ENCODE measurements around the gene PKN1.
"Not testable (repeated sequence)": the region's sequence is repeated elsewhere in the genome, so short reads cannot be mapped to it uniquely, and the experiment has no call there.

The PKN1 gene

DNA sequence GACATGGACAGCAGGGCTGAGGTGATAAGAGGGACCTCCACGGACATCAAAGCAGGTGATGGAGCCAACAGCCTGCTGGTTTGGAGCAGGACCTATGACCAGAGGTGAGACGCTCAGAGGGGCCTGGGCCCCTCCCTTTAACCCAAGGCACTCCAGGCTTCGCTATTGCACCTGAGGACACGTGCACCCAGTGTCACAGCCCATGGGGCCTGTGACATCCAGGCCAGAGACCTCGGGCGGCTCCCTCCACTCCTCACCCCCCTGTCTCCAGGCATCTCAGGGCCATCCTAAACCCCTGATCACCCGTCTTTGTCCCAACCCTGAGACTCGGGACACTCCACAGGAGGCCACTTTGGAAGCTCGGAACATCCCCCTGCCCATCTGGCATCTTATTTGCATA is 38.9 kb upstream of the PKN1 start:
- TF ChIP-seq, protein P1, sequence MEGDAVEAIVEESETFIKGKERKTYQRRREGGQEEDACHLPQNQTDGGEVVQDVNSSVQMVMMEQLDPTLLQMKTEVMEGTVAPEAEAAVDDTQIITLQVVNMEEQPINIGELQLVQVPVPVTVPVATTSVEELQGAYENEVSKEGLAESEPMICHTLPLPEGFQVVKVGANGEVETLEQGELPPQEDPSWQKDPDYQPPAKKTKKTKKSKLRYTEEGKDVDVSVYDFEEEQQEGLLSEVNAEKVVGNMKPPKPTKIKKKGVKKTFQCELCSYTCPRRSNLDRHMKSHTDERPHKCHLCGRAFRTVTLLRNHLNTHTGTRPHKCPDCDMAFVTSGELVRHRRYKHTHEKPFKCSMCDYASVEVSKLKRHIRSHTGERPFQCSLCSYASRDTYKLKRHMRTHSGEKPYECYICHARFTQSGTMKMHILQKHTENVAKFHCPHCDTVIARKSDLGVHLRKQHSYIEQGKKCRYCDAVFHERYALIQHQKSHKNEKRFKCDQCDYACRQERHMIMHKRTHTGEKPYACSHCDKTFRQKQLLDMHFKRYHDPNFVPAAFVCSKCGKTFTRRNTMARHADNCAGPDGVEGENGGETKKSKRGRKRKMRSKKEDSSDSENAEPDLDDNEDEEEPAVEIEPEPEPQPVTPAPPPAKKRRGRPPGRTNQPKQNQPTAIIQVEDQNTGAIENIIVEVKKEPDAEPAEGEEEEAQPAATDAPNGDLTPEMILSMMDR (IDR thresholded peaks at IDR 0.05; ENCODE audit: insufficient read depth, low read depth, low read length, missing control alignments) = no peak
- no peak overlapping the region for H3K4me3 ChIP-seq (ENCODE audit: low read length)
- no peak for DNase-seq (ENCODE audit: low read depth)

DNA sequence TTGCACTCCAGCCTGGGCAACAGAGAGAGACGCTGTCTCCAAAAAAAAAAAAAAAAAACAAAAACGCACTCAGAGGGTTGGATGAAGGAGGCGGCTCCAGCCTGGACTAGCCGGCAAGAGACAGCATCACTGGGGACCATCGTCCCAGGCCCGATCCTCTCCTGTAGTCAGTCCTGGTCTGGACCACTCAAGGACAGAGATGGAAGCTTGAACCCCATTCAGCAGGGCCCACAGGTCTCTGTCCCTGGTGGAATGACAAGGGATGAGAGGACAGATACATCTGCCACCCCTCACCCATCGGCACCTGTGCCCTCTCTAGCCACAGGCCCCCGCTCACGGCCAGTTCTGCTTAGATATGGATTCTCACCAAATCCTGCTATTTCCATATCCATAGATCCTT is 37.8 kb upstream of the PKN1 start:
- TF ChIP-seq, protein P1 (IDR thresholded peaks at IDR 0.05; ENCODE audit: insufficient read depth, low read depth, low read length, missing control alignments) = no peak
- DNase-seq (ENCODE audit: low read depth) = no peak
- H3K4me3 ChIP-seq (ENCODE audit: low read length) = no peak overlapping the region

DNA sequence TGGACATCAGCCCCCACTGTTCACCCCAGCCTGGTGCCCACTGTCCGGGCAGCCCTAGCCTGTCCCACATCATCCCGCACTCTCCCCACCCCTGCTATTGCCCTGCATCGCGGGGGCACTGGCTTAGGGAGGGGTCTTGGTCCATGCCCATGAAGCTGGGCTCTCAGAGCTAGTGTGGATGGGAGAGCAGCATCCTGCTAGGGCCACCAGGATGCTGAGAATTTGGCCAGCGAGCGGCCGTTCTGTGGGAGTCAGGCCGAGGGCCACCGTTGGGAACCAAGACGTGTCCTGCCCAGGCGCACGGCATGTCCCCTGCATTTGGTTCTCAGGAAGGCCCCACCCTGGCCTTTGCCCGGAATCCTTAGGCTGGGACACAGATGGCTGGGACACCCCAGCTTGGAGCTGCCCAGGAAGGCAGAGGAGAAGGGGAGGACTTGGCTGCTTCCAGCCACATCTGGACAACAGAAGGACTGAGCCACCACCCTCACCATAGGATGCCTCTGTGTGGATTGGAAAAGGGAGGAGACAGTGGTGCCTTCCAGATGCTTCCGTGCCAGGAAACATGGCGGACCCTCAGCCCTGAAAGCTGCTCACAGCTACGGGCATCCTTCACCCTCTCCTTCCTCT is 37.3 kb upstream of the PKN1 start:
- DNase-seq (ENCODE audit: low read depth) = no peak
- H3K4me3 ChIP-seq (ENCODE audit: low read length) = no peak overlapping the region
- TF ChIP-seq, protein P1 (IDR thresholded peaks at IDR 0.05; ENCODE audit: insufficient read depth, low read depth, low read length, missing control alignments) = no peak

DNA sequence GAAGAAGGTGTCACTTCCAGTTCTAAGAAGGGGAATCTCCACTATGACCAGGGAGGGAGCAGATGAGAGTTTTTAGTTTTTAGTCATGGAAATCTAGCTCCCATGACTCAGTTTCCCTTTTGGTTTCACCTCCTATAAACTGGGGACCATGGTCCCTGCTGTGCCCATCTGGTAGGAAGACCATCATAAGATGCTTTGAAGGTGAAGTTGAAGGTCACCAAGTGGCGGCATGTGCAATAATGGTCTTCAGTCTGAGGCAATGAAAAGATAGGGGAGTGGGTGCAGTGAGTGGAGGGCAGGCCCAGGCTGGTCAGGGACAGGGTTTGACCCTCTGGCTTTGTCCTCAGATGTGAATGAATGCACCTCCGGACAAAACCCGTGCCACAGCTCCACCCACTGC is 36.4 kb upstream of the PKN1 start:
- not testable (repeated sequence) for DNase-seq (ENCODE audit: low read depth); H3K4me3 ChIP-seq (ENCODE audit: low read length)

DNA sequence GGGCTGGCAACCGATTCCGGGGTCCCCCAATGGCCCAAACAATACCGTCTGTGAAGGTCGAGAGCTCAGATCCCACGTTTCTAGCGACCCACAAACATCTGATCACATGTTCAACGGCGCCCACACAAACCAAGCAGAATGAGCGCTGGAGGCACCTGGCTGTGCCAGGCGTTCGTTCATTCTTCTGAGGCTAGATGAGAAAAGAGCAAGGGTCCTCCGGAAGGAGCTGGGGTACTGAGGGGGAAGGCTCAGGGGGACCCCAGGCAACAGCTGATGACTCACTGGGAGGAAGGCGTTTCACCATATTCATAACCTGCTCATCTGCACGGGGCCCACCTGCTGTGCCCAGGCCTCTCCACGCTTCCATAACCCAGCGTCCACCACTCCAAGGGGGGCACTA is 35.9 kb upstream of the PKN1 start:
- H3K4me3 ChIP-seq (ENCODE audit: low read length); DNase-seq (ENCODE audit: low read depth): not testable (repeated sequence)

DNA sequence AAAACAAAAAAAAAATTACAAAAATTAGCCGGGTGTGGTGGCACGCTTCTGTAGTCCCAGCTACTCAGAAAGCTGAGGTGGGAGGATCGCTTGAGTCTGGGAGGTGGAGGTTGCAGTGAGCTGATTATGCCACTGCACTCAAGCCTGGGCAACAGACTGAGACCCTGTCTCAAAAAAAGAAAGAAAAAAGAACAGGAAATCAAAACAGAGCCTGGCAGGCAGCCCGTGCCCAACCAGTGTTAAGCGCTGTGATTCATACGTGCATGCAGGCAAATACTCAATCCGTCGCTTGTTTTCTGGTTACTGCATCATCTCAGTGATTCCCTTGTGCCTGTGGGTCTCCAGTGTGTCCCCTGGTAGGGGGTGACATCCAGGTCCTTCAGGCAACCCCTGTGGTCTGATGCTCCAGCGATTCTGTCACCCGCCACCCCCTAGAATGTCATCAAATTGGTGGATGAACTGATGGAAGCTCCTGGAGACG is 32.1 kb upstream of the PKN1 start:
- peak; percentile 60 for DNase-seq (ENCODE audit: low read depth)
- no peak overlapping the region for H3K4me3 ChIP-seq (ENCODE audit: low read length)
- TF ChIP-seq, protein P1 (IDR thresholded peaks at IDR 0.05; ENCODE audit: insufficient read depth, low read depth, low read length, missing control alignments) = no peak

DNA sequence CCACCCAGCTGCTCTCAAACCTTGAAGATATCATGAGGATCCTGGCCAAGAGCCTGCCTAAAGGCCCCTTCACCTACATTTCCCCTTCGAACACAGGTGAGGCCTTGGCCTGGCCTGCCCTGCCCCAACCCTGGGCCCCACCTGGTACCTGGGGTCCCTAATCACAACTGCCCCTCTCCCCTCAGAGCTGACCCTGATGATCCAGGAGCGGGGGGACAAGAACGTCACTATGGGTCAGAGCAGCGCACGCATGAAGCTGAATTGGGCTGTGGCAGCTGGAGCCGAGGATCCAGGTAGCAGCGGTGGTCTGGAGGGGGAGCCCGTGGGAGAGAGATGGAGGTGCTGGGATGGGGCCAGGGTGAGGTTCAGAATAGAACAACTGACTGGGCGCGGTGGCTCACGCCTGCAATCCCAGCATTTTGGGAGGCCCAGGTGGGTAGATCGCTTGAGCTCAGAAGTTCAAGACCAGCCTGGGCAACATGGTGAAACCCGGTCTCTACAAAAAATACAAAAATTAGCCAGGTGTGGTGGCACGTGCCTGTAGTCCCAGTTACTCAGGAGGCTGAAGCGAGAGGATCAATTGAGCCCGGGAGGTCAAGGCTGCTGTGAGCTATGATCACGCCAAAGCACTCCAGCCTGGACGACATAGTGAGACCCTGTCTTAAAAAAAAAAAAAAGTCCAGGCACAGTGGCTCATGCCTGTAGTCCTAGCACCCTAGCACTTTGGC is 31.5 kb upstream of the PKN1 start:
- no peak for DNase-seq (ENCODE audit: low read depth)
- H3K4me3 ChIP-seq (ENCODE audit: low read length) = no peak overlapping the region
- TF ChIP-seq, protein P1 (IDR thresholded peaks at IDR 0.05; ENCODE audit: insufficient read depth, low read depth, low read length, missing control alignments) = no peak

Data from epithelial cell of esophagus (primary cell).